ENCODE data around the gene LRP2.

Gene LRP2

DNA sequence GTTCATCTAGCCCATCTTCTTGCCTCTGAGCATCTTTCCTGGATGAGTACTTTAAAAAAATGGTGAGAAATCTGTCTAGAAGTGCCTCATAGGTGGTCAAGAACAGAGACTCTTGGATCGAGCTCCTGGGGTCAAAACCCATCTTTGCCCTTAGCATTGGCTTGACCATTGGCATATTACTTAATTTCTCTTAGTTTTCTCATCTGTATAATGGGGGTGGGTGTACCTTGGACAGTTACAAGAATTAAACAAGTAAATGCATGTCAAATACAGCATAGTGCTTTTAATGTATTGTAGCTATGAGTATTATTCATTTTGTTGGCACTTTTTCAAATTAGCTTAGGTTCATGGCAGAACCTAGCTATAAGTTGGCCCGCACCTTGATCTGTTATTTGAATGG, 256.2 kb downstream of the LRP2 start:
- DNase-seq (ENCODE audit: low read depth, low spot score): no peak
- no peak overlapping the region for H3K27ac ChIP-seq

DNA sequence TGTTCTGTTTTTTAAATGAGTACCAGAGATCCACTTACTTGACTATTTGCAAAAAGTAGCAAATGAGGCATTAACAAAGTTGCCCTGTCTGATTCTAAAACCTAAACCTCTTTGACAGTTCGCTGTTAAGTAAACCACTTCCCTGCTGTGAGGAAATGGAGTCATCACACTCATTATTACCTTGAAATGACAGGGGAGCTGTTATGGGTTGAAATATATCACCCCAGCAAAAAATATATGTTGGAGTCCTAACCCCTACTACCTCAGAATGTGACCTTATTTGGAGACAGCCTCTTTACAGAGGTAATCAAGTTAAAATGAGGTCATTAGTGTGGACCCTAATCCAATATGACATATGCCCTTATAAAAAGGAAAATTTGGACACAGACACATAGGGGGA, 256.9 kb downstream of the LRP2 start:
- no peak for DNase-seq (ENCODE audit: low read depth, low spot score)
- H3K27ac ChIP-seq: no peak overlapping the region

DNA sequence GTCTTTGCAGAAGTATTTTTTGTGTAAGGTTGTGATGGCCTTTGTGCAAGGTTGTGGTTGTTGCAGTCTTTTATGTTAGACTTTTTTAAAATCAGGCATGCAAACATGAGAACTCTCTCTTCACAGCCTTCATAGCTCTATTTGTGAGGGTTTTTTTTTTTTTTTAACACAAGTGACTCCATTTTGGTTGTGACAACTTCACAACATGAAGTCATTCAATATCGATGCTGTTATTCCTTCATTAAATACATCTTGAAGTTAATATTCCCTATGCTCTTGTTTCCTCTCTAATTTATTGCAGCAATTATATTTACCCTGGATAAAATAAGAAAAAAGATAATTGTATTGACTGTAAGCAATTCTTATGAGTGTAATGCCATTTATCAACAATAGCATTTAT, 257.5 kb downstream of the LRP2 start:
- no peak overlapping the region for H3K27ac ChIP-seq
- no peak for DNase-seq (ENCODE audit: low read depth, low spot score)

DNA sequence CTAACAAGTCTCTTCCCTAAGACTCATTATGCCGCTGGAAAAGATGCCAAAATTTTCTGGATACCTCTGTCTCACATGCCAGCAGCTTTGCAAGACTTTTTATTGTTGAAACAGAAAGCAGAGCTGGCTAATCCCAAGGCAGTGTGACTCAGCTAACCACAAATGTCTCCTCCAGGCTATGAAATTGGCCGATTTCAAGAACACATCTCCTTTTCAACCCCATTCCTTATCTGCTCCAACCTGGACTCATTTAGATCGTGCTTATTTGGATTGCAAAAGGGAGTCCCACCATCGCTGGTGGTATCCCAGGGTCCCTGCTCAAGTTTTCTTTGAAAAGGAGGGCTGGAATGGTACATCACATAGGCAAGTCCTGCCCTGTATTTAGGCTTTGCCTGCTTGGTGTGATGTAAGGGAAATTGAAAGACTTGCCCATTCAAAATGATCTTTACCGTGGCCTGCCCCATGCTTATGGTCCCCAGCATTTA, 266.7 kb downstream of the LRP2 start:
- H3K27ac ChIP-seq: no peak overlapping the region
- DNase-seq (ENCODE audit: low read depth, low spot score): peak; percentile 84

DNA sequence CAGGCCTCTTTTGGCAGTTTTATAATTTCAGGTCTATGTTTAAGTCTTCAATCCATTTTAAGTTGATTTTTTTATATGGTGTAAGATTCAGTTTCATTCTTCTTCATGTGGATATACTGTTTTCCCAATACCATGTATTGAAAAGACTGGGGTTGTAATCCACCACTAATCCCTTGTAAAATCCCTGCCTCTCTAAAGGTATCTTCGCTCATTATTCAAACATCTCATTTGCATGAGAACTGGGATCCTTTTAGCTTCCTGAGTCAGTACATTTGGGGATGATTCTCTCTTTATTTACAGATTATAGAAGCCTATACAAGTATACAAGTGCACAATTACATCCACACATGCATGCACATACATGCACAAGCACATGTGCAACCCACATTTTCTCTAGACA, 267.7 kb downstream of the LRP2 start:
- H3K27ac ChIP-seq: no peak overlapping the region
- DNase-seq (ENCODE audit: low read depth, low spot score): no peak

DNA sequence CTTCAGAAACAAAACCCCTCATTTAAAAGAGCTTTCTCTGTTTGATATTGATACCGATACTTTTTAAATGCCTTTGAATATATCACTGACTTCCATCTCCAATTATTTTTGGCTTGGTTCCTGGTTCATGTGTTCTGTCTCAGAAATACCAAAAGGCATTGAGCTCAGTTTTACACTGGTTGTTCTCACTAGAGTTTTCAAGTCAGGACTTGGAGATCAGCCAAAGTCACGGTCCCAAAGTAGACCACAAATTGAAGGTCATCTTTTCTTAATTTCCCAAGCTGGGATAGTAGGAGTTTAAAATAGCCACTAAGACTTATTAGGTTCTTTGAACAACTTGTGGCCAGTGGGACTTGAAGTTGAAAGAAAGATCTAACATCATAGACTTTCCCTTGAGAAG, 268.8 kb downstream of the LRP2 start:
- DNase-seq (ENCODE audit: low read depth, low spot score): no peak
- no peak overlapping the region for H3K27ac ChIP-seq

DNA sequence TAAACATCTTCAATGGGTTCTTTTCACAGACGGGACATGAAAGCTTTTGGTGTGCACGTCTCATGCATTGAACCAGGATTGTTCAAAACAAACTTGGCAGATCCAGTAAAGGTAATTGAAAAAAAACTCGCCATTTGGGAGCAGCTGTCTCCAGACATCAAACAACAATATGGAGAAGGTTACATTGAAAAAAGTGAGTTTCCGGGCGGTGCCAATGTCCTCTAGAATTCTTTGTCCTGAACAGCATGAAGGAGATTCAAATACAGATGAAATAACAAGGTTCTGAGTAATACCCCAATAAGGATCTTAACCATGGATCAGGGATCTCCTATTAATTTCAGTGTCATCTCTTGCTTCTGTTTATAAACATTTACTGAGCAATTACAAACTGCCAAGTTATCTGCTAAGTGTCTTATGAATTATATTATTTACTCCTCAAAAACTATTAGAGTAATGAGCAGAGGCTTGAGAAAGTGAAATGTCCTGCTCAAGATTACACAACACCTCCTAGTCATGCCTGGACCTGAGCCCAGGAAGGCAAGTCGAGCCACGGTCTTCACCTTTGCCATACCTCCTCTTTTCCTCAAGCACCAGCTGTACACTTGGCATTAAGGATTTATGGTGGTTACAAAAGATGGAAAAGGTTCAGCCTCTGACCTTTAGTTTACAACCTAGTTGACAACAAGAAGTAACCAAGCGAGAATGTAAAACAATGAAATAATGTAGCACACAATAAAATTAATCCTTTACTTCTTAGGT, 270.4 kb downstream of the LRP2 start:
- H3K27ac ChIP-seq: no peak overlapping the region
- DNase-seq (ENCODE audit: low read depth, low spot score): peak; percentile 51

DNA sequence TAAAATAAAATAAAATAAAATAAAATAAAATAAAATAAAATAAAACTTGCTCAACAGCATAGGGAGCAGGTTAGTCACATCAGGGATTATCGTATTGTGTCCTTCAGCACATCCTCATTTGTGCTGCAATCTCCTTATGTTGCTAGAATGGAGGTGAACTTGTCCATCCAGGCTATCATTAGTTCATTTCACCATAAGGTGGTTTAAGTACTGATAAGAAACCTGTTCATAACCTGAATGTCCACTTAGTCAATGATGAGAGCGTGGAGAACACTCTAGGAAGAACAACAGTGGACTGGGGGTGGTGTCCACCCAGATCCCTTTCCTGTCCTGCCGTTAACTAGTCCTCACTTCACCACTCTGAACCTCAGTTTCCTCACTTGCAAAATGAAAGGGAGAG, 271.1 kb downstream of the LRP2 start:
- no peak for DNase-seq (ENCODE audit: low read depth, low spot score)
- H3K27ac ChIP-seq: no peak overlapping the region

DNA sequence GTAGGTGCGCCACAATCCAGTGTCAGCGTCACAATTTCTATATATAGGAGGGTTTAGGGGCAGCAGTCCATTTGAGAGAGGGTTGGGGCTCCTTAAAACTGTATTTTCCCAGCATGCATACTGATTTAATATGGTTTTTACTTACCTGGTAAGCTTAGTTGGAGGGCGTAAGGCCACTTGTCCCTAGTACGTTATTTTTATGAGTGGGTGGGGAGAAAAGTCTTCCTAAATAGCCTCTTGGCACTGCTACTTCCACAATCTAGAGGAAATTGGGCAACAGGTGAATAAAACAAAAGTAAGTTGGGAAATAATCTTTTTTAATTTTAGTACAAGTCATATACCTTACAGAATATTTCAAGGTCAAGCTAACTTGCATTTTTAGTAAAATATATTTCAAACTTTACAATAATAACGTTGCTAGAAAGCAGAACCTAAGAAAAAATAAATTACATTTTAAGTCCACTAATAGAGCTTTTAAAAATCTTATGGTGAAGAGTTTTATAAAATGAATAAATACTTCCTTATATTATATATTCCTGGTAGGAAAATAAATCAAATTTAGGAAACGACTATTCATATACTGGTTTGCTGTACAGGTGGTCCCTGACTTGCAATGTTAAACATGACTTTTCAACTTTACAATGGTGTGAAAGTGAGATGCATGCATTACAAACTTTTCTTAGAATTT, 272.1 kb downstream of the LRP2 start:
- DNase-seq (ENCODE audit: low read depth, low spot score): no peak
- no peak overlapping the region for H3K27ac ChIP-seq

DNA sequence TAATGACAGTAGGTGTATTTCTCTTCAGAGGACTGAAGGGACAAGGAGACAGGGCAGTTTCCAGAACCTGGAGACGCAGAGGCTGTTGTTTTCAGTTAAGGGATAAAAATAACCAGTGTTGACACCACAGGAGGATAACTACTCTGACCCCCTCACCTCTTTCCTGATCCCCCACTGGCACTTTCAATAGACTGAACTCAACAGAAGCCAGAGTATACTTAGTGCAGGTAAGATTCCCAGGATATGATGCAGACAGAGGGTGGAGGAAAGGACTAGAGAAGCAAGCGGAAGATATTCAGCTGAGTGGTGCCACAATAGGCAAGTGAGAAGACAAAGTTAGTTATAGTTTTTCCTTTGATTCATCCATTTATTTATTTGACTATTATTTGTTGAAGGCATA, 273.2 kb downstream of the LRP2 start:
- DNase-seq (ENCODE audit: low read depth, low spot score): no peak
- no peak overlapping the region for H3K27ac ChIP-seq

DNA sequence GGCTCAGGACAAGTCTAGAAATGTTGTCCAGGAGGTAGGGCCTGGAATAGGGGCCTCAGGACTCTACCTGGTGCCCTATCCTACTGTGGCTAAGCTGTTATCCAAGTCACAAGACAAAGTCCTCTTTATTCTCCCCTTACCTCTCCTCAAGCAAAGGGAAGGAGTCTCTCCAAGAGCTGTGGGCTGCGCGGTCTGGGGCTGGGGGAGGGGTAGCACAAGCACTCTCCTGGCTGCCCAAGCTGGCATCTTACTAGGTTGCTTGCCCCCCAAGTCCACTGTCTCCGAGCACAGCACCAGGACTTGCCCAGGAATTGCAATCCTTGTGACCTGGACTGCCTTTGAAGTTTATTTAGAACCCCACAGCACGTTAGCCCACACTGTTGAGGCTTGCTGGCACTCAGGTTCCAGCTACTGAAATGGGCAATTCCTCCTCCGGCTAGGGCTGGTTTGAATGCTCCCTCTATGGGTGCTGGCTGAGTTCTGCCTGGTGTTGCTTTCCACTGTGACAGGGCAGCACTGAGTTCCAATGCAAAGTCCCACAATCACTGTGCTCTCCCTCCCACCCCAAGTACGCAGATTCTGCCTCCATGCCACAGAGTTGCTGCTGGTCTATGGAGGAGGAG, 274.5 kb downstream of the LRP2 start:
- no peak for DNase-seq (ENCODE audit: low read depth, low spot score)
- H3K27ac ChIP-seq: no peak overlapping the region

DNA sequence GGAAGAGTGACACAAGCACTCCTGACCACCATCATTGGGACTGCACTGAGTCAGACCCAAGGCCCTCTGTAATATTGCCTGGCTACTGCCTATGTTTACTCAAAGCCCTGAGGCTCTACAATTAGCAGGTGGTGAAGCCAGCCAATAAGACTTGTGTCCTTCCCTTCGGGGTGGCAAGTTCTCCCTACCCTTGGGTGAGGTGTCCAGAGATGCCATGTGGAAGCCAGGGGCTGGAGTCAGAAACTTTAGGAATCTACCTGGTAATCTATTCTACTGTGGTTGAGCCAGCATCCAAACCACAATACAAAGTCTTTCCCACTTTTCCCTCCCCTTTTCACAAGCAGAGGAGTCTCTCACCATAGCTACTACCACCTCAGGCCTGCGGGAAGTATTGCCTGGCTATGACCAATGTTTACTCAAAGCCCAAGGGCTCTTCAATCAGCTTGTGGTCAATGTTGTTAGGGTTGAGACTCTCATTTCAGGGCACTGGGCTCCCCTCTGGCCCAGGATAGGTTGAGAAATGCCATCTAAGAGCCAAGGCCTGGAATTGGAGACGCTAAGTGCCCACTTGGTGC, 275.4 kb downstream of the LRP2 start:
- DNase-seq (ENCODE audit: low read depth, low spot score): no peak
- no peak overlapping the region for H3K27ac ChIP-seq

DNA sequence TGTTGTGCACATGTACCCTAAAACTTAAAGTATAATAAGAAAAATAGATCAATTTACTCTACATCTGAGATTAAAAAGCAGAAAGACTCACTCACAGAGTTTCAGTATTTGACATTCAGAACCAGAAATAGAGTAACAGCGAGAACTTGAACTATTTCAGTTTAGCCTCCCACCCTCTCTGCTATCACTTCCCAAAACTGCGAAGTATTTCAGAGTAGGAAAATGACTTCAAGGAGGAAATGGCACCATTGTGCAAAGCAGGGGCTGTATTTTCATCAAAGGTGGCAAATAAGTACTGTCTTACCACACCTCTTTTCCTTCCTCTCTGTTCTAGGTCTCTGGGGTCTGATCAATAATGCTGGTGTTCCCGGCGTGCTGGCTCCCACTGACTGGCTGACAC, 279.3 kb downstream of the LRP2 start:
- H3K27ac ChIP-seq: no peak overlapping the region
- DNase-seq (ENCODE audit: low read depth, low spot score): no peak

DNA sequence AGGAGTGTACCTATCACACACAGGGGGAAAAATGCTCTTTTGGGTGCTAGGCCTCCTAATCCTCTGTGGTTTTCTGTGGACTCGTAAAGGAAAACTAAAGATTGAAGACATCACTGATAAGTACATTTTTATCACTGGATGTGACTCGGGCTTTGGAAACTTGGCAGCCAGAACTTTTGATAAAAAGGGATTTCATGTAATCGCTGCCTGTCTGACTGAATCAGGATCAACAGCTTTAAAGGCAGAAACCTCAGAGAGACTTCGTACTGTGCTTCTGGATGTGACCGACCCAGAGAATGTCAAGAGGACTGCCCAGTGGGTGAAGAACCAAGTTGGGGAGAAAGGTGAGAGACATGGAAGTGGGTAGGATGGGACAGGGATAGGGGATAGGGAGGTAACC, 280.8 kb downstream of the LRP2 start:
- H3K27ac ChIP-seq: no peak overlapping the region
- DNase-seq (ENCODE audit: low read depth, low spot score): no peak

DNA sequence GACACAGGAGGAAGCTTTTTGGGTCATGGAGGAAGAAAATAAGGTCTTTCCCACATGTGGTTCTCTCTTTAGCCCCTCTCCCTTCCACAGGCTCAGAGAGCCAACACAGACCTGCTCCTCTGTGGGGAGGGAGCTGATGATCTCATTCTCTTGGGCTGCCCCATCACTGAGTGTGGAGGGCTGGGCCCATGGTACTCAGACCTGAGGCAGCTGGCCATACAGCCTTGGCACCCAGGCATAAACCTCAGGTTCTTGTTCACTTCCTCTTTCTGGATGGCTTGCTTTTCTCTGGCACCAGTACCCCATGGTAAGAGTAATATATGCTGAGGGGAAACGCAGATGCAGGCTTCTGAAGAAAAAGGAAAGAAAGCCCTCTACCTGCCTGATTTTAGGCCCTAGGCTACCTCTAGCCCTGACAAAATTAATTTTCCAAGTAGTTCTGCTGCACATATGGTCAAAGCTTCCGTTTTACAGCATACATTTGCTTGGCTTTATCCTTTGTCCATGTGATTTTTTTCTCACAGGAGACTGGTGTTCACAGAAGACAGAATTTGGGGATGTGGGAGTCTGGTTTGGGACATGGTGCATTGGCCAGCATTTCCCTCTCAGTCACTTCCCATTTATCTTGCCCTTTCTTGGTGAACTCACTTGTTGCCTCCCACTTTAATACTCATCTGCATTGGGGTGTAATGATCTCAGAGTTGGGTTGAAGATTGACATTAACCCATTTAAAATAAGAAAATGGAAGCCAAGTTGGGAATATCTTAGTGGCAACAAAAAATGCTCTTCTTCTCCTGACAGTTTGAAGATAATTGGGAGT, 281.9 kb downstream of the LRP2 start:
- no peak overlapping the region for H3K27ac ChIP-seq
- DNase-seq (ENCODE audit: low read depth, low spot score): no peak

DNA sequence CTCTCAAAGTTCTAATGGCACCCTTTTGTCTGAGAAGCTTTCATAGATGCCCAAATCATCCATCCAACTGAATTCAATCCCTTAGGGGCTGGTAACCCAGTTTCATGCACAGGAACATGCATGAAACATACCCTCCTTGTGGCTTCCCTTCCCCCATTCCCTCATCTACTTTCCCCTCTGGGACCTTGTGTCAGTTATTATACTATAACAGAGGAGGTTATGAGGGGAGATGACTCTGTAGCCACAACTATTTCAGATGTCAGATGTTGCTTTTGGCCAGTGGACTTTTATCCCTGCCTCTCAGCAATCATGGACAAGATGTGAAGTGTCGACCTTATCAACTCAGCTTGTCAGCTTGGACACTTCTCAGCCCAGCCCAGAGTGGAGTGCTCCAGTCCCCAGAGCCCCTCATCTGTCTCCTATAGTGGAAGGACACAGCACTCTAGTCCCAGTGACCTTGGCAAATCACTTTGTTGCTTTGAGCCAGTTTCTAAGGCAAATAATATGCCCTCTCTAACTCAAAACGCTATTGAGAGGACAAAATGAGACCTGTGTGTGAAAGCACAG, 284.6 kb downstream of the LRP2 start:
- H3K27ac ChIP-seq: no peak overlapping the region
- no peak for DNase-seq (ENCODE audit: low read depth, low spot score)

Data from epithelial cell of prostate (primary cell).